Measurements from ENCODE around the gene CHRNB4. TPM values are rescaled to one million over a fixed set of nuclear protein-coding genes. Genes with fewer than 3 reads are reported as not detected.

Gene CHRNB4
- total RNA-seq, 1 donor from 2014 or later = not detected

DNA sequence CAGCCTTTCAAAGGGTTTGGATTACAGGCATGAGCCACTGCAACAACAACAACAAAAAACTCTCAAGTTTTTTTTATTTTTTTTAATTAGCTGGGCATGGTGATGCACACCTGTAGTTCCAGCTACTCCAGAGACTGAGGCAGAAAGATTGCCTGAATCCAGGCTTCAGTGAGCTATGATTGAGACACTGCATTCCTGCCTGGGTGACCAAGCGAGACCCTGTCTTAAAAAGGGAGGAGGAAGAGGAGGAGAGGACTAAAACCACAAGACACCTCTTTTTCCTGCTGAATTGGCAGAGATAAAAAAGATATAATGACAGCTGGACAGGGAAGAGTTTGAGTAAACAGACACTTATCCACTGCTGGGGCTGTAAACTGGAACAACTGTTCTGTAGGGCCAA, 22.7 kb upstream of the CHRNB4 start:
- DNase-seq = no peak
- intact Hi-C loops (cut with micrococcal nuclease) = no loop called here
- peaks cover 14% of the 10 kb centered on the region for H3K27me3 ChIP-seq (ENCODE audit: low read depth)
- no peak overlapping the region for H3K4me3 ChIP-seq
- H3K36me3 ChIP-seq = no peaks in the 10 kb centered on the region
- H3K27ac ChIP-seq (replicated peaks) = no peak overlapping the region
- no peak for TF ChIP-seq CTCF (IDR thresholded peaks at IDR 0.05; ENCODE audit: borderline replicate concordance)
- H3K9me3 ChIP-seq (replicated peaks) = no peaks in the 10 kb centered on the region
- H3K4me1 ChIP-seq = peaks cover 10% of the 10 kb centered on the region

GRCh38 chr15:78662028-78662427, 21.0 kb upstream of the CHRNB4 start:
- no peak for TF ChIP-seq CTCF (IDR thresholded peaks at IDR 0.05; ENCODE audit: borderline replicate concordance)
- H3K4me3 ChIP-seq = no peak overlapping the region
- H3K27me3 ChIP-seq (ENCODE audit: low read depth) = peaks cover 14% of the 10 kb centered on the region
- no peak for DNase-seq
- no peaks in the 10 kb centered on the region for H3K36me3 ChIP-seq
- H3K4me1 ChIP-seq = no peaks in the 10 kb centered on the region
- H3K27ac ChIP-seq (replicated peaks) = no peak overlapping the region
- H3K9me3 ChIP-seq (replicated peaks) = no peaks in the 10 kb centered on the region
- intact Hi-C loops (cut with micrococcal nuclease) = no loop called here

DNA sequence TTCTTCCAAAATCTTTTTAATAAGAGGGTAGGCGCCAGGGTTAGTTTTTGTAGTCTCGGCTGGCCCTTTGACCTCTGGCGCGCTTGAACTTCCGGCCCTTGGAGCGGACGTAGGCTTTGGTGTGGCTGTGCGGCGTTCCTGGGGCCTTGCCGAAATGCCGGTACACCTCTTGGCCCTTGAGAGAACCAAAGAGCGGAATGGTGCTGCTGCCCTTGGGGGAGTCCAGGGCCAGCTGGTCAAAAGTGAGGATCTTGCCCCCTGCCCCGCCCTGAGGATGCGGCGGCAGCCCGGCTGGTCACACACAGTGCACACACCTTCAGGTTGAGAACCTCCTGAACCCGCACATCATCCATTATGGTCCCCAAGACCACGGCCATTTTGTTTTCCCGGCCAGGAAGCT, 20.0 kb upstream of the CHRNB4 start:
- Histone ChIP-seq H3K4me3 (no peak overlapping the region), H3K9me3 (replicated peaks) (no peaks in the 10 kb centered on the region), H3K4me1 (no peaks in the 10 kb centered on the region), H3K36me3 (no peaks in the 10 kb centered on the region), H3K27me3 (ENCODE audit: low read depth) (peaks cover 14% of the 10 kb centered on the region), H3K27ac (replicated peaks) (no peak overlapping the region)
- DNase-seq = no peak
- intact Hi-C loops (cut with micrococcal nuclease) = no loop called here
- TF ChIP-seq CTCF (IDR thresholded peaks at IDR 0.05; ENCODE audit: borderline replicate concordance) = no peak

DNA sequence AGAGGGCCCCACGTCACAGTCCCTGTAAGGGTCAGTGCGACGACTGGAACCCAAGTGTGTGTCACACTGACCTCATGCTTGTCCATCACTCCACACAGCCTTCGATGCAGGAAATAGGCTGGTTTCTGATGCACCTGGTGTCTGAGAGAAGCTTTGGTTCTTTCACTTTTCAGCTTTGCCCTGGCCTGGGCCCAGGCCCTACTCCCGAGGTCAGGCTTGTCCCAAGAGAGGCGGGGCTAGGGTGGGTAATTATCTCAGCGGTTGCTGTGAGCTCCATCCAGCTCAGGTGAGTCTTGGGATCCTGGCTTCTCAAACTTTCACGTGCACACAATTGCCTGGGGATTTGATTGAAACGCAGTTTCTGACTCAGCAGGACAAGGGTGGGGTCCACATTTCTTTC, 19.6 kb upstream of the CHRNB4 start:
- Histone ChIP-seq H3K36me3 (no peaks in the 10 kb centered on the region), H3K4me3 (no peak overlapping the region), H3K9me3 (replicated peaks) (no peaks in the 10 kb centered on the region), H3K27ac (replicated peaks) (no peak overlapping the region), H3K4me1 (no peaks in the 10 kb centered on the region), H3K27me3 (ENCODE audit: low read depth) (peaks cover 14% of the 10 kb centered on the region)
- intact Hi-C loops (cut with micrococcal nuclease) = no loop called here
- DNase-seq = no peak
- no peak for TF ChIP-seq CTCF (IDR thresholded peaks at IDR 0.05; ENCODE audit: borderline replicate concordance)

DNA sequence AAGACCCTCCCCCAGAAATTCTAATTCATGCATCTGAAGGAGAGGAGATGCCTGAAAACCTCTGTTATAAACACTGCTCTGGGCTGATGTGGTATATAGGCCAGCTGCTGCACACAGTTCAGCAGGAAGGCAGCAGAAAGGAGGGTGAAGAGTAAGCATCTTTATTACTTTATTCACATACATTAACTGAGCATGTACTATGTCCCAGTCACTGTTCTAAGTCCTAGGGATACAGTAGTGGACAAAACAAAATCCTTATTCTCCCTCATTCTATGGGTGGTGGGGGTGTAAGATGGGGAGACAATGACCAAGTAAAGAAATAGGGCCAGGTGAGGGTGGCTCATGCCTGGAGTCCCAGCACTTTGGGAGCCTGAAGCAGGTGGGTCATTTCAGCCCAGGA, 17.8 kb upstream of the CHRNB4 start:
- Histone ChIP-seq H3K27ac (replicated peaks) (no peak overlapping the region), H3K4me3 (no peak overlapping the region), H3K36me3 (no peaks in the 10 kb centered on the region), H3K4me1 (no peaks in the 10 kb centered on the region), H3K27me3 (ENCODE audit: low read depth) (peaks cover 14% of the 10 kb centered on the region), H3K9me3 (replicated peaks) (no peaks in the 10 kb centered on the region)
- no peak for TF ChIP-seq CTCF (IDR thresholded peaks at IDR 0.05; ENCODE audit: borderline replicate concordance)
- DNase-seq = no peak
- intact Hi-C loops (cut with micrococcal nuclease) = no loop called here

DNA sequence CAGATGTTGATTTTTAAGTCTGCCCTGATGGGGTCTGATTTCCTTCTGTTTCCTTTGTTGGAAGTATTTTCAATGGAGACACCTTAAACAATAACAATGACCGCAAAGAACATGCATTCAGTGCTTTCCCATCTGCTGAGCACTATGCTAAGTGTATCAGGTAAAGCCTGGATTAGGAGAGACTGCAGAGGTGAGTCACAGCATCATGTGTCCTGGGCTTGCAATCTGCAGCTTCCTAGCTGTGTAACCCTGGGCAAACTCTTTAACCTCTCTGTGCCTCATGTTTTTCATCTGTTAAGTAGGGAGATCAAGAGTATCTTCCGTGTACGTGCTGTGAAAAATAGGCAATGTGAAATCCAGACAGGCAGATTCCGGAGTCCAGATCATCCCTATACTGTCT, 13.3 kb upstream of the CHRNB4 start:
- no peaks in the 10 kb centered on the region for H3K27me3 ChIP-seq (ENCODE audit: low read depth)
- H3K27ac ChIP-seq (replicated peaks) = no peak overlapping the region
- intact Hi-C loops (cut with micrococcal nuclease) = no loop called here
- no peaks in the 10 kb centered on the region for H3K4me1 ChIP-seq
- no peak for DNase-seq
- no peaks in the 10 kb centered on the region for H3K9me3 ChIP-seq (replicated peaks)
- no peaks in the 10 kb centered on the region for H3K36me3 ChIP-seq
- H3K4me3 ChIP-seq = no peak overlapping the region
- no peak for TF ChIP-seq CTCF (IDR thresholded peaks at IDR 0.05; ENCODE audit: borderline replicate concordance)
